ENCODE results near the gene SPATA7. TPM values are rescaled to one million over a fixed set of nuclear protein-coding genes. Genes with fewer than 3 reads are reported as not detected.

The SPATA7 gene
- total RNA-seq, 3 donors from 2014 or later = 6.7 to 15.9 (median 7.1) TPM

DNA sequence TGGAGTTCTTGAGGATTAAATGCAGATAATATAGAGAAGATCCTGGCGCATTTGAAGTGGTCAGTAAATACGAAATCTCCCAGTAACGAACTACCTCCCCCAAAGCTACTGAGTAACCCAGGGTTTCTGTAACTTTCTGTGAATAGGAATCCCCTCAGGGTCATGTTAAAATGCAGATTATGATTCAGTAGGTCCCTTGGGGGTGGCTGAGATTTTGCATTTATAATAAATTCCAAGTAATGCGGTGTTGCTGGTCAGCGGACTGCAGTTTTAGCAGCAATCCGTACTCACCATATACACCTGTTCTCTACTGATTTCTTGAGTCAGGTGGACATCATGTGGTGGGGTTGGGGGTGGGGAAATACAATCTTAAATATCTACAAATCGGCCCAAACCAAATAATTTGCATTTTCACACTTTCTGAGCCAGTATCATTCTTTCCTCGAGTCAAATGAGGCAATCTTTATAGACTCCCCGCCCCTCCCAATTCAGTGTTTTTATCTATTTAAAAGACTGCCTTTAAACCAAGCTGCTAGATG, 868 bp downstream of the SPATA7 start:
- Histone ChIP-seq H3K9me3 (no peaks in the 10 kb centered on the region), H3K4me3 (no peak overlapping the region), H3K36me3 (ENCODE audit: low read depth) (no peaks in the 10 kb centered on the region), H3K4me1 (ENCODE audit: low read depth) (no peaks in the 10 kb centered on the region)
- no peak for ATAC-seq
- no peak for DNase-seq
- TF ChIP-seq, protein P1, sequence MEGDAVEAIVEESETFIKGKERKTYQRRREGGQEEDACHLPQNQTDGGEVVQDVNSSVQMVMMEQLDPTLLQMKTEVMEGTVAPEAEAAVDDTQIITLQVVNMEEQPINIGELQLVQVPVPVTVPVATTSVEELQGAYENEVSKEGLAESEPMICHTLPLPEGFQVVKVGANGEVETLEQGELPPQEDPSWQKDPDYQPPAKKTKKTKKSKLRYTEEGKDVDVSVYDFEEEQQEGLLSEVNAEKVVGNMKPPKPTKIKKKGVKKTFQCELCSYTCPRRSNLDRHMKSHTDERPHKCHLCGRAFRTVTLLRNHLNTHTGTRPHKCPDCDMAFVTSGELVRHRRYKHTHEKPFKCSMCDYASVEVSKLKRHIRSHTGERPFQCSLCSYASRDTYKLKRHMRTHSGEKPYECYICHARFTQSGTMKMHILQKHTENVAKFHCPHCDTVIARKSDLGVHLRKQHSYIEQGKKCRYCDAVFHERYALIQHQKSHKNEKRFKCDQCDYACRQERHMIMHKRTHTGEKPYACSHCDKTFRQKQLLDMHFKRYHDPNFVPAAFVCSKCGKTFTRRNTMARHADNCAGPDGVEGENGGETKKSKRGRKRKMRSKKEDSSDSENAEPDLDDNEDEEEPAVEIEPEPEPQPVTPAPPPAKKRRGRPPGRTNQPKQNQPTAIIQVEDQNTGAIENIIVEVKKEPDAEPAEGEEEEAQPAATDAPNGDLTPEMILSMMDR (IDR thresholded peaks at IDR 0.05) = no peak
- intact Hi-C loops (cut with DNase I, micrococcal nuclease) = loop anchor here in 1 of 2 donors (10.0 kb wide), 1 partner anchor 202 kb away; no protein-coding TSS in a partner anchor

DNA sequence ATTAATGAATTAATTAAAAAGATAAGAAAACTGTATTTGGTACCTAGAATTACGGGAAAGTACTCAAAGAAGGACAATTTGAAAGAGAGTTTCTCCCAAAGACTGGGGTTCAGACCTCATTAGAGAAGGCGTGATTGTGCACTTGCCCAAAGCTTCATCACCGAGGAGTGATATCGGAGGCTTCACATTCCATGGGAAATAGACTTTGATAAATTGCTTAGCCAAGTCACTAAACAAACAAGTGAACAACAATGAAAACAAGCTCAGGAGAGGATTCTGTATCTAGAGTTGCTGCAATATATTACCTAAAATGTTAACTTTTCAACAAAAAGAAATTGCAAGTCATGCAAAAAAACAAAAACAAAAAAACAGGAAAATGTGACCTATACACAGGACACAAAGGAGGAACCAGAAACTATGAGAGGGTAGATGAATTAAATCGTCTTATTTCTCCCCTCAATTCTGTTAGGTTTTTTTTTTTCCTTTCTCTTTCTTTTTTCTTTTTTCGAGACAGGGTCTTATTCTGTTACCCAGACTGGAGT, 3.4 kb downstream of the SPATA7 start:
- ATAC-seq = no peak
- intact Hi-C loops (cut with DNase I, micrococcal nuclease) = loop anchor here in 1 of 2 donors (10.0 kb wide), 1 partner anchor 204 kb away; no protein-coding TSS in a partner anchor
- H3K36me3 ChIP-seq (ENCODE audit: low read depth) = no peaks in the 10 kb centered on the region

DNA sequence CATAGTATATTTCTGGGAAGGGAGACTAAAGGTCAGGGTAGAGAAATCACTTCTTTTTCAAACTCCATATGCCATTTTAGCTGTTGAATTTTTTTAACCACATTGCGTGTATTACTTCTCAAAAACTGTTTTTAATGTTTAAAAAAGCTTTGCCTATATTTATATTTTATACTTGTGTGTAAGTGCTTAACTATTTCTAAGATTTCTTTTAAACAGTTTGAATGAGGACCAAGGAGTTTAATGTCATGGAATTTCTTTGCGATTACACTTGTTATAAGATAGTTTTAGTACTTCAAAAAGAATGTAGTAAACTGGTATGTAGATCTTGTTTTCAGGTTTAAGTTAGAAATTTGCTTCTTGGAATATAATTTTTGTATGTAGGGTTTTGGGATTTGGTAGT, 7.2 kb downstream of the SPATA7 start:
- DNase-seq (no peak), ATAC-seq (no peak)
- intact Hi-C loops (cut with DNase I, micrococcal nuclease) = no loop called here
- H3K4me3 ChIP-seq = no peak overlapping the region
- H3K4me1 ChIP-seq (ENCODE audit: low read depth) = no peaks in the 10 kb centered on the region
- no peaks in the 10 kb centered on the region for H3K36me3 ChIP-seq (ENCODE audit: low read depth)
- H3K9me3 ChIP-seq = no peaks in the 10 kb centered on the region
- TF ChIP-seq, protein P1 (IDR thresholded peaks at IDR 0.05) = no peak

More for the DNA sequence above, 3.4 kb downstream of the SPATA7 start:
- TF ChIP-seq, protein P1 (IDR thresholded peaks at IDR 0.05) = no peak
- H3K9me3 ChIP-seq = no peaks in the 10 kb centered on the region
- DNase-seq = no peak
- no peaks in the 10 kb centered on the region for H3K4me1 ChIP-seq (ENCODE audit: low read depth)
- no peak overlapping the region for H3K4me3 ChIP-seq

DNA sequence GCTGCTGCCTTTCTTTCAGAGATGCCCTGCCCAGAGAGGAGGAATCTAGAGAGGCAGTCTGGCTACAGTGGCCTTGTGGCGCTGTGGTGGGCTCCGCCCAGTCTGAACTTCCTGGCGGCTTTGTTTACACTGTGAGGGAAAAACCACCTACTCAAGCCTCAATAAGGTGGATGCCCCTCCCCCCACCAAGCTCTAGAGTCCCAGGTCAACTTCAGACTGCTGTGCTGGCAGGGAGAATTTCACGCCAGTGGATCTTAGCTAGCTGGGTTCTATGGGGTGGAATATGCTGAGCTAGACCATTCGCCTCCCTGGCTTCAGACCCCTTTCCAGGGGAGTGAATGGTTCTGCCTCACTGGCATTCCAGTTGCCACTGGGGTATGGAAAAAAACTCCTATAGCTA, 25.6 kb downstream of the SPATA7 start:
- no peak for DNase-seq
- Histone ChIP-seq H3K9me3 (peaks cover 6% of the 10 kb centered on the region), H3K4me3 (no peak overlapping the region), H3K4me1 (ENCODE audit: low read depth) (no peaks in the 10 kb centered on the region), H3K36me3 (ENCODE audit: low read depth) (no peaks in the 10 kb centered on the region)
- intact Hi-C loops (cut with DNase I, micrococcal nuclease) = no loop called here
- no peak for ATAC-seq
- TF ChIP-seq, protein P1 (IDR thresholded peaks at IDR 0.05) = no peak

DNA sequence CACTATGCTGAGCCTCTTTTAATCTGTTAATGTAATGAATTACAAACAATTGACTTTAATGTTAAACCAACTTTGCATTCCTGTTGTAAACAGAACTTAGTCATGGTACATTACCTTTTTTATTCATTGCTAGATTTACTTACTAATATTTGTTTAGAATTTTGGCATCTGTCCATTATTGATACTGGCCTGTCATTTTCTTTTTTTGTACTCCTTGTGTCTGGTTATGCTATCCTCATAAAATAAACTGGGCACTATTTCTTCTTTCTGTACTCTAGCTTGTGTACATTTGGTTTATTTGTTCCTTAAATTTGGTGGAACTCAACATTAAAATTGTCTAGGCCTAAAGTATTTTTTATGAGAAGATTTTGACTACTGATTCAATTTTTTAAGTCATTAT, 32.1 kb downstream of the SPATA7 start:
- TF ChIP-seq, protein P1 (IDR thresholded peaks at IDR 0.05) = no peak
- no peak overlapping the region for H3K4me3 ChIP-seq
- no peak for DNase-seq
- peaks cover 21% of the 10 kb centered on the region for H3K9me3 ChIP-seq
- ATAC-seq = no peak
- no peaks in the 10 kb centered on the region for H3K36me3 ChIP-seq (ENCODE audit: low read depth)
- intact Hi-C loops (cut with DNase I, micrococcal nuclease) = no loop called here
- H3K4me1 ChIP-seq (ENCODE audit: low read depth) = no peaks in the 10 kb centered on the region
